ENCODE measurements around the gene STAB2.

The STAB2 gene

GRCh38 chr12:103772367-103773108 is 185.5 kb downstream of the STAB2 start:
- no peak overlapping the region for H3K9ac ChIP-seq (ENCODE audit: low read length)
- H3K27ac ChIP-seq (ENCODE audit: low read depth, low read length, poor library complexity, severe bottlenecking) = no peak overlapping the region
- no peak overlapping the region for H3K4me2 ChIP-seq (ENCODE audit: low read length)
- no peaks in the 10 kb centered on the region for H3K9me3 ChIP-seq (ENCODE audit: low read length)
- H4K20me1 ChIP-seq (ENCODE audit: insufficient read depth, low read length) = no peaks in the 10 kb centered on the region
- TF ChIP-seq EZH2 (IDR thresholded peaks at IDR 0.05; ENCODE audit: borderline replicate concordance, low read length) (no peak), CTCF (IDR thresholded peaks at IDR 0.05; ENCODE audit: low read length) (no peak)
- no peaks in the 10 kb centered on the region for H3K4me1 ChIP-seq (ENCODE audit: insufficient read depth, low read length, severe bottlenecking)
- H3K4me3 ChIP-seq (ENCODE audit: low read depth, low read length, poor library complexity, severe bottlenecking) = no peak overlapping the region
- no peaks in the 10 kb centered on the region for H3F3A ChIP-seq (ENCODE audit: insufficient read depth, low read length)
- no peaks in the 10 kb centered on the region for H3K9me2 ChIP-seq (ENCODE audit: low read depth, low read length)
- H2AFZ ChIP-seq (ENCODE audit: low read length) = no peak overlapping the region
- H3K27me3 ChIP-seq (ENCODE audit: insufficient read depth, low read length) = no peaks in the 10 kb centered on the region
- H3K36me3 ChIP-seq (ENCODE audit: insufficient read depth, low read length) = no peaks in the 10 kb centered on the region
- H3K79me2 ChIP-seq (ENCODE audit: insufficient read depth, low read length) = no peaks in the 10 kb centered on the region

GRCh38 chr12:103773109-103773910 is 186.2 kb downstream of the STAB2 start:
- no peaks in the 10 kb centered on the region for H3K9me2 ChIP-seq (ENCODE audit: low read depth, low read length)
- H3K36me3 ChIP-seq (ENCODE audit: insufficient read depth, low read length) = no peaks in the 10 kb centered on the region
- H3K79me2 ChIP-seq (ENCODE audit: insufficient read depth, low read length) = no peaks in the 10 kb centered on the region
- H3K27ac ChIP-seq (ENCODE audit: low read depth, low read length, poor library complexity, severe bottlenecking) = no peak overlapping the region
- no peaks in the 10 kb centered on the region for H3F3A ChIP-seq (ENCODE audit: insufficient read depth, low read length)
- H4K20me1 ChIP-seq (ENCODE audit: insufficient read depth, low read length) = no peaks in the 10 kb centered on the region
- H3K9me3 ChIP-seq (ENCODE audit: low read length) = no peaks in the 10 kb centered on the region
- no peak overlapping the region for H3K4me2 ChIP-seq (ENCODE audit: low read length)
- no peak overlapping the region for H2AFZ ChIP-seq (ENCODE audit: low read length)
- no peaks in the 10 kb centered on the region for H3K4me1 ChIP-seq (ENCODE audit: insufficient read depth, low read length, severe bottlenecking)
- H3K9ac ChIP-seq (ENCODE audit: low read length) = no peak overlapping the region
- no peaks in the 10 kb centered on the region for H3K27me3 ChIP-seq (ENCODE audit: insufficient read depth, low read length)
- no peak overlapping the region for H3K4me3 ChIP-seq (ENCODE audit: low read depth, low read length, poor library complexity, severe bottlenecking)
- TF ChIP-seq CTCF (IDR thresholded peaks at IDR 0.05; ENCODE audit: low read length) (no peak), EZH2 (IDR thresholded peaks at IDR 0.05; ENCODE audit: borderline replicate concordance, low read length) (no peak)

- Histone ChIP-seq H2AFZ (ENCODE audit: low read length) (no peak overlapping the region), H3K36me3 (ENCODE audit: insufficient read depth, low read length) (no peaks in the 10 kb centered on the region), H3K9me2 (ENCODE audit: low read depth, low read length) (no peaks in the 10 kb centered on the region), H3K79me2 (ENCODE audit: insufficient read depth, low read length) (no peaks in the 10 kb centered on the region), H3K9ac (ENCODE audit: low read length) (no peak overlapping the region), H3K27me3 (ENCODE audit: insufficient read depth, low read length) (no peaks in the 10 kb centered on the region), H3K4me1 (ENCODE audit: insufficient read depth, low read length, severe bottlenecking) (no peaks in the 10 kb centered on the region), H4K20me1 (ENCODE audit: insufficient read depth, low read length) (no peaks in the 10 kb centered on the region), H3K4me2 (ENCODE audit: low read length) (no peak overlapping the region), H3K4me3 (ENCODE audit: low read depth, low read length, poor library complexity, severe bottlenecking) (no peak overlapping the region), H3K27ac (ENCODE audit: low read depth, low read length, poor library complexity, severe bottlenecking) (no peak overlapping the region), H3F3A (ENCODE audit: insufficient read depth, low read length) (no peaks in the 10 kb centered on the region), H3K9me3 (ENCODE audit: low read length) (no peaks in the 10 kb centered on the region)
- TF ChIP-seq CTCF (IDR thresholded peaks at IDR 0.05; ENCODE audit: low read length) = no peak
- no peak for TF ChIP-seq EZH2 (IDR thresholded peaks at IDR 0.05; ENCODE audit: borderline replicate concordance, low read length)
These were observed 188.0 kb downstream of the STAB2 start for GRCh38 chr12:103774977-103775560.
